DOHH2 (cell line): Measurements from ENCODE around the gene SPSB1.

Source experiments
- H3F3A ChIP-seq: fragments of 200-600 bp; sonication (generic), shearing (Covaris generic); 2 replicates; pipeline ENCODE4 v1.6.0; 2016; ENCODE audit warnings: antibody characterized with exemption, mild to moderate bottlenecking; ENCODE audit not compliant: control insufficient read depth, insufficient read depth
- H3K27ac ChIP-seq: fragments of 200-600 bp; sonication (generic); 2 replicates; pipeline ENCODE4 v1.5.1; 2014; ENCODE audit warnings: low read depth, mild to moderate bottlenecking, low read length, moderate library complexity
- H3K27me3 ChIP-seq: fragments of 200-600 bp; sonication (generic); 2 replicates; pipeline ENCODE4 v1.6.1; 2014; ENCODE audit warnings: mild to moderate bottlenecking, low read length, mixed read lengths; ENCODE audit not compliant: control insufficient read depth
- H3K36me3 ChIP-seq: fragments of 200-600 bp; sonication (generic); 2 replicates; pipeline ENCODE4 v1.6.1; 2014; ENCODE audit warnings: mild to moderate bottlenecking, low read length, moderate library complexity, mixed read lengths; ENCODE audit not compliant: control insufficient read depth
- H3K4me1 ChIP-seq: fragments of 200-600 bp; sonication (generic); 2 replicates; pipeline ENCODE4 v1.6.1; 2014; ENCODE audit warnings: mild to moderate bottlenecking, low read length, mixed read lengths; ENCODE audit not compliant: control insufficient read depth
- H3K4me2 ChIP-seq: fragments of 200-600 bp; sonication (generic); 2 replicates; pipeline ENCODE4 v1.6.0; 2014; ENCODE audit warnings: mild to moderate bottlenecking, low read length, moderate library complexity
- H3K4me3 ChIP-seq: fragments of 200-600 bp; sonication (generic); 2 replicates; pipeline ENCODE4 v1.5.1; 2014; ENCODE audit warnings: mild to moderate bottlenecking, low read length, mixed read lengths
- H3K79me2 ChIP-seq: fragments of 200-600 bp; sonication (generic); 2 replicates; pipeline ENCODE4 v1.6.1; 2014; ENCODE audit warnings: mild to moderate bottlenecking, low read length, mixed read lengths; ENCODE audit not compliant: control insufficient read depth
- H3K9me2 ChIP-seq: fragments of 200-600 bp; sonication (generic); replicated peaks from 2 replicates; pipeline ENCODE4 v1.6.1; 2014; ENCODE audit warnings: mild to moderate bottlenecking, low read length, mixed read lengths; ENCODE audit not compliant: control insufficient read depth
- H3K9me3 ChIP-seq: fragments of 200-600 bp; sonication (generic); 2 replicates; pipeline ENCODE4 v1.6.1; 2014; ENCODE audit warnings: antibody characterized with exemption, low read length, mixed read lengths; ENCODE audit not compliant: control insufficient read depth, insufficient read depth
- H4K20me1 ChIP-seq: fragments of 200-600 bp; sonication (generic); 2 replicates; pipeline ENCODE4 v1.6.0; 2014; ENCODE audit warnings: low read depth, mild to moderate bottlenecking, antibody characterized with exemption, low read length, moderate library complexity; ENCODE audit not compliant: control insufficient read depth, insufficient read depth
- CTCF ChIP-seq: fragments of 200-600 bp; sonication (generic); IDR thresholded peaks from one replicate; pipeline ENCODE4 v1.5.1; 2014; ENCODE audit warnings: antibody characterized with exemption, mild to moderate bottlenecking, low read depth, low read length; ENCODE audit not compliant: poor library complexity, severe bottlenecking
- EZH2phosphoT487 ChIP-seq: fragments of 200-600 bp; sonication (generic); IDR thresholded peaks from 2 replicates; pipeline ENCODE4 v1.6.1; 2017; ENCODE audit warnings: borderline replicate concordance, mild to moderate bottlenecking, antibody characterized with exemption, low read length, moderate library complexity, mixed read lengths

The SPSB1 gene

GRCh38 chr1:9275161-9275560 lies 17.5 kb upstream of the SPSB1 start:
- H3F3A ChIP-seq: no peaks in the 10 kb centered on the region
- TF ChIP-seq EZH2phosphoT487 (no peak), CTCF (no peak)
- H3K4me2 ChIP-seq: no peak overlapping the region
- H3K4me1 ChIP-seq: no peaks in the 10 kb centered on the region
- H4K20me1 ChIP-seq: no peaks in the 10 kb centered on the region
- H3K4me3 ChIP-seq: no peak overlapping the region
- H3K27ac ChIP-seq: no peak overlapping the region
- H3K36me3 ChIP-seq: no peaks in the 10 kb centered on the region
- H3K9me2 ChIP-seq: no peaks in the 10 kb centered on the region
- H3K79me2 ChIP-seq: no peaks in the 10 kb centered on the region
- no peaks in the 10 kb centered on the region for H3K9me3 ChIP-seq
- peaks cover 11% of the 10 kb centered on the region; the same call in 1 of the 2 replicates for H3K27me3 ChIP-seq

- no peaks in the 10 kb centered on the region for H3K9me3 ChIP-seq
- no peaks in the 10 kb centered on the region for H3F3A ChIP-seq
- H3K79me2 ChIP-seq: no peaks in the 10 kb centered on the region
- H3K9me2 ChIP-seq: no peaks in the 10 kb centered on the region
- no peak overlapping the region for H3K4me3 ChIP-seq
- H3K36me3 ChIP-seq: no peaks in the 10 kb centered on the region
- no peaks in the 10 kb centered on the region for H4K20me1 ChIP-seq
- H3K4me2 ChIP-seq: no peak overlapping the region
- H3K27me3 ChIP-seq: peaks cover 11% of the 10 kb centered on the region; the same call in 1 of the 2 replicates
- TF ChIP-seq EZH2phosphoT487 (no peak), CTCF (no peak)
- no peaks in the 10 kb centered on the region for H3K4me1 ChIP-seq
- no peak overlapping the region for H3K27ac ChIP-seq
These were observed 17.1 kb upstream of the SPSB1 start for GRCh38 chr1:9275567-9276034.

GRCh38 chr1:9278116-9278515 lies 14.6 kb upstream of the SPSB1 start:
- Histone ChIP-seq H3K27ac (no peak overlapping the region), H3K4me3 (no peak overlapping the region), H3K79me2 (no peaks in the 10 kb centered on the region)

More at GRCh38 chr1:9278116-9278515, 14.6 kb upstream of the SPSB1 start:
- Histone ChIP-seq H3K36me3 (no peaks in the 10 kb centered on the region), H3K9me3 (no peaks in the 10 kb centered on the region), H3F3A (no peaks in the 10 kb centered on the region), H3K27me3 (peaks cover 11% of the 10 kb centered on the region; the same call in 1 of the 2 replicates), H4K20me1 (no peaks in the 10 kb centered on the region), H3K9me2 (no peaks in the 10 kb centered on the region), H3K4me2 (no peak overlapping the region), H3K4me1 (peaks cover 4% of the 10 kb centered on the region; the same call in 1 of the 2 replicates)
- TF ChIP-seq CTCF: no peak
- no peak for TF ChIP-seq EZH2phosphoT487
